GM12878 (cell line): ENCODE measurements around the gene POU2AF2. TPM values are rescaled to one million over a fixed set of nuclear protein-coding genes. Genes with fewer than 3 reads are reported as not detected.

Experiments used
- ATAC-seq: fragments of 200-7000 bp; cut with Tn5 transposase; 3 replicates; pipeline ENCODE4 v1.9.1; 2020; ENCODE audit warnings: mild to moderate bottlenecking, moderate library complexity
- BruUV-seq: library from RNA; stranded (reverse); fragments of 400-500 nt; replicated peaks from 2 replicates; lab custom pipeline; 2021; lab: Mats Ljungman, UMichigan
- CTCF ChIA-PET: fragments of 300-600 bp; sonication (Branson Sonifier 250); formaldehyde crosslinking; extraction: SDS; loops from one replicate; lab custom pipeline; 2021; ENCODE audit warnings: inconsistent platforms; lab: Yijun Ruan, JAX
- POLR2A ChIA-PET: fragments of 350-600 bp; formaldehyde crosslinking; extraction: SDS; loops from one replicate; lab custom pipeline; 2021; ENCODE audit warnings: inconsistent platforms; lab: Charles Lee
- RAD21 ChIA-PET: fragments of 300-600 bp; sonication (Branson Sonifier 250); formaldehyde crosslinking; loops from one replicate; lab custom pipeline; 2023; ENCODE audit warnings: antibody characterized with exemption; ENCODE audit not compliant: unreplicated experiment; lab: Charles Lee
- SMC1A ChIA-PET: fragments of 300-600 bp; sonication (Branson Sonifier 250); formaldehyde crosslinking; loops from one replicate; lab custom pipeline; 2023; ENCODE audit not compliant: unreplicated experiment, uncharacterized antibody; lab: Charles Lee
- DNase-seq: peaks from one replicate; pipeline ENCODE4 v3.0.0-alpha.2; 2011; ENCODE audit warnings: low read depth, low spot score
- FAIRE-seq: peaks from 3 replicates; lab custom pipeline; 2011; peaks lifted over from hg19 to GRCh38; lab: Jason Lieb, UNC
- H2AFZ ChIP-seq: 2 replicates; pipeline ENCODE4 v1.6.0; 2011; ENCODE audit warnings: low read depth, low read length, control low read depth; ENCODE audit not compliant: control insufficient read depth
- H3K27ac ChIP-seq: 2 replicates; pipeline ENCODE4 v1.5.1; 2011; ENCODE audit warnings: control low read depth; ENCODE audit not compliant: control insufficient read depth, insufficient read depth
- H3K27me3 ChIP-seq, 2 experiments: replicated peaks in 1 of 2; 2 replicates each; pipeline versions ENCODE4 v1.6.0 to v1.6.1; 2011; ENCODE audit warnings: low read length in 1 of 2; ENCODE audit not compliant: control insufficient read depth in 2 of 2, insufficient read depth in 2 of 2
- H3K36me3 ChIP-seq, 2 experiments: 2 replicates each; pipeline ENCODE4 v1.5.1; 2011; ENCODE audit warnings: low read length in 1 of 2; ENCODE audit not compliant: control insufficient read depth in 2 of 2, insufficient read depth in 2 of 2
- H3K4me1 ChIP-seq: 2 replicates; pipeline ENCODE4 v1.6.1; 2011; ENCODE audit warnings: mild to moderate bottlenecking, low read length, moderate library complexity, mixed read lengths; ENCODE audit not compliant: control insufficient read depth, insufficient read depth
- H3K4me2 ChIP-seq: 2 replicates; pipeline ENCODE4 v1.6.0; 2011; ENCODE audit warnings: control low read depth; ENCODE audit not compliant: control insufficient read depth, insufficient read depth
- H3K4me3 ChIP-seq: fragments of 200-600 bp; sonication (generic); 2 replicates; pipeline ENCODE4 v1.5.1; 2016
- H3K79me2 ChIP-seq: 2 replicates; pipeline ENCODE4 v1.6.0; 2011; ENCODE audit warnings: low read length; ENCODE audit not compliant: control insufficient read depth, insufficient read depth
- H3K9ac ChIP-seq: 2 replicates; pipeline ENCODE4 v1.8.0; 2011; ENCODE audit warnings: low read length, control low read depth, mixed read lengths; ENCODE audit not compliant: control insufficient read depth, insufficient read depth
- H3K9me3 ChIP-seq: replicated peaks from 3 replicates; pipeline ENCODE4 v1.5.1; 2011; ENCODE audit warnings: mild to moderate bottlenecking, low read length; ENCODE audit not compliant: control insufficient read depth, insufficient read depth
- H4K20me1 ChIP-seq: 2 replicates; pipeline ENCODE4 v1.6.0; 2011; ENCODE audit not compliant: control insufficient read depth, insufficient read depth
- ATF7 ChIP-seq: fragments of 450-650 bp; IDR thresholded peaks from 2 replicates; pipeline ENCODE4 v1.6.1; 2016; ENCODE audit warnings: low read depth, mild to moderate bottlenecking
- CBFB ChIP-seq: IDR thresholded peaks from 2 replicates; pipeline ENCODE4 v1.6.1; 2016; ENCODE audit warnings: antibody characterized with exemption, low read depth
- EP300 ChIP-seq, 2 experiments: fragments of 150-350 bp in 1 of 2; IDR thresholded peaks; 2 replicates each; pipeline ENCODE4 v1.6.1; 2011 to 2012; ENCODE audit warnings: low read depth in 2 of 2, low read length in 2 of 2, borderline replicate concordance in 1 of 2, improper control_type of control experiment in 1 of 2, inconsistent platforms in 1 of 2; ENCODE audit not compliant: control insufficient read depth in 1 of 2
- JUND ChIP-seq: IDR thresholded peaks from 2 replicates; pipeline ENCODE4 v1.6.1; 2012; ENCODE audit warnings: low read depth, mild to moderate bottlenecking, low read length, improper control_type of control experiment, moderate library complexity
- KDM1A ChIP-seq: fragments of 200-600 bp; sonication (generic); IDR thresholded peaks from 2 replicates; pipeline ENCODE4 v1.6.1; 2016; ENCODE audit warnings: borderline replicate concordance
- KLF5 ChIP-seq: fragments of 450-650 bp; IDR thresholded peaks from 2 replicates; pipeline ENCODE4 v1.6.1; 2014; ENCODE audit warnings: mild to moderate bottlenecking; ENCODE audit not compliant: partially characterized antibody
- NBN ChIP-seq: fragments of 450-650 bp; IDR thresholded peaks from 2 replicates; pipeline ENCODE4 v1.6.1; 2016
- PAX5 ChIP-seq: IDR thresholded peaks from 2 replicates; pipeline ENCODE4 v1.6.1; 2011; ENCODE audit warnings: low read depth, low read length, borderline replicate concordance
- RAD21 ChIP-seq: IDR thresholded peaks from 2 replicates; pipeline ENCODE4 v1.6.1; 2011; ENCODE audit warnings: mild to moderate bottlenecking, low read depth, low read length, moderate library complexity; ENCODE audit not compliant: insufficient read depth
- RCOR1 ChIP-seq: conservative IDR thresholded peaks from 2 replicates; pipeline ENCODE4 v1.6.1; 2012; ENCODE audit warnings: low read depth, low read length, improper control_type of control experiment
- RUNX3 ChIP-seq: IDR thresholded peaks from 2 replicates; pipeline ENCODE4 v1.6.1; 2012; ENCODE audit warnings: low read length, inconsistent platforms
- SIX5 ChIP-seq: IDR thresholded peaks from 2 replicates; pipeline ENCODE4 v1.6.1; 2011; ENCODE audit warnings: mild to moderate bottlenecking, low read depth, low read length, moderate library complexity; ENCODE audit not compliant: severe bottlenecking
- SRF ChIP-seq, 2 experiments: IDR thresholded peaks; 2 replicates each; pipeline ENCODE4 v1.6.1; 2011; ENCODE audit warnings: low read depth in 2 of 2, low read length in 2 of 2, mild to moderate bottlenecking in 1 of 2, moderate library complexity in 1 of 2
- TAF1 ChIP-seq: IDR thresholded peaks from 2 replicates; pipeline ENCODE4 v1.6.1; 2011; ENCODE audit warnings: mild to moderate bottlenecking, low read depth, low read length, borderline replicate concordance
- ZZZ3 ChIP-seq: IDR thresholded peaks from 2 replicates; pipeline ENCODE4 v1.6.1; 2011; ENCODE audit warnings: low read depth; ENCODE audit not compliant: control insufficient read depth, insufficient read length
- WGBS: methylation state at CpG from one replicate; pipeline ENCODE4 v1.1.6; 2016; ENCODE audit warnings: low lambda C conversion rate; ENCODE audit not compliant: insufficient replicate concordance, insufficient coverage; ENCODE audit errors: missing lambda C conversion rate; 5-methylcytosine and 5-hydroxymethylcytosine counted together
- in situ Hi-C: fragments of 300-500 bp; cut with MboI; formaldehyde crosslinking; loops from 9 replicates; pipeline ENCODE4 v1.14.3; 2018; ENCODE audit warnings: mixed read lengths
- intact Hi-C: fragments of 100-400 bp; cut with micrococcal nuclease; formaldehyde crosslinking; loops from one replicate; pipeline ENCODE4 v1.14.2; 2022; ENCODE audit not compliant: unreplicated experiment
- polyA plus RNA-seq, 11 experiments: library from polyadenylated mRNA; depleted of rRNA in 4 of 11; unstranded in 6 of 11; stranded (reverse) in 5 of 11; fragments of >200 nt; fragmentation: Nextera tagmentation in 4 of 11; fragmentation: Illumina TruSeq in 1 of 11; extraction: Ambion mirVana in 4 of 11; extraction: Trizol in 1 of 11; gene quantifications; 1 replicate in 1 of 11; 2 replicates in 10 of 11; pipeline versions ENCODE4 v1.2.1 to v1.2.3, GENCODE V29; 2011 to 2016; ENCODE audit warnings: inconsistent platforms in 2 of 11, missing spikeins in 2 of 11, low read depth in 1 of 11
- total RNA-seq, 4 experiments: library from RNA; depleted of rRNA in 3 of 4; stranded (reverse); fragments of >200 nt in 3 of 4; fragmentation: Illumina TruSeq in 1 of 4; extraction: Trizol in 1 of 4; gene quantifications; 2 replicates each; pipeline versions ENCODE4 v1.2.1 to v1.2.3, GENCODE V29; 2013 to 2021
- TF ChIP-seq, protein P1 (sequence below): fragments of 450-650 bp; IDR thresholded peaks from 2 replicates; pipeline ENCODE4 v1.6.1; 2016; ENCODE audit warnings: mild to moderate bottlenecking
- TF ChIP-seq, protein P2 (sequence below): fragments of 450-650 bp; IDR thresholded peaks from 2 replicates; pipeline ENCODE4 v1.6.1; 2017; ENCODE audit warnings: antibody characterized with exemption, mild to moderate bottlenecking, moderate library complexity
- TF ChIP-seq, protein P3 (sequence below): fragments of 450-650 bp; IDR thresholded peaks from 2 replicates; pipeline ENCODE4 v1.6.1; 2014; ENCODE audit warnings: mild to moderate bottlenecking

The POU2AF2 gene
- total and polyA plus RNA-seq, 10 of the 15 experiments (the other 5 are each of a cell fraction or from before 2014, with no cell fraction given): not detected

DNA sequence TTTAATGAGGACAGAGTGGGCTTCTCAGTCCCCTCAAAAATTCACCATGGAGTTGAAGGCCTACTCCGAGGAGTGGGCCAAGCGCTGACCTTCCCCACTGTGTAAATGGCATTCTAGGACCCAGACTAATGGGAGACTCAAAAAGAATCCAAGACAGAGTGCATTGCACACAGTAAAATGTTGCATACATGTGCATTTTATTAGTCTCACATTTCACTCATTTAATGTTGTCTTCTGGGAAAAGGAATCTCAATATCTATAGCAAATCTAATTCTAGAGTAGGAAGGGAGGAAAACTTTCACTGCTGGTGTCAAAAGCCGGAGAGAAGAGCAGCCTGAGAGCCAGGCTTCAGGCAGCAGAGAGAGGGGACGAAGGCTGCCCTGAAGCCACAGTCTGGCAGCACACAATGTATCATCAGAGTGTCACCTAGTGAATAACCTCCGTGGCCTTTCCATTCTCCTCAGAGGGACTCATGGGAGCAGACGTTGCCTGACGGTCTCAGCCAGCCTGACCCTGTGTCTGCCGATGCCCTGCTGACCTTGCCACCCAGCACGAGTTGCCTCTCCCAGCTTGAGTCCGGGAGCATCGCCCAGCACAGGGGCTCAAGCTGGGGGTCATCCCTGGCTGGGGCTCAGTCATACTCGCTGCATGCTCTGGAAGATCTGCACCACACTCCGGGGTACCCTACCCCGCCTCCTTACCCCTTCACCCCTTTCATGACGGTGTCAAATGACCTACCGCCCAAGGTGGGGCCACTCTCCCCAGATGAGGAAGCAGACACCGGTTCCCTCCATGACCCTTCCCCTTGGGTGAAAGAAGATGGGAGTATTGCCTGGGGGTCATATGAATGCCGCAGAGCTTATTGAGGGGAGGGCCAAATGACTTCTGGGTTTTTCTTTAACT lies 39.9 kb downstream of the POU2AF2 start (continued):
- TF ChIP-seq JUND (no peak), EP300 (IDR thresholded peaks at IDR 0.05; ENCODE audit: borderline replicate concordance in 1 of 2, control insufficient read depth in 1 of 2, low read depth in 2 of 2, low read length in 2 of 2) (no peak), ZZZ3 (no peak), CBFB (no peak), PAX5 (no peak), KDM1A (no peak), SRF (IDR thresholded peaks at IDR 0.05; ENCODE audit: low read depth in 2 of 2, low read length in 2 of 2) (no peak), TAF1 (no peak), ATF7 (no peak)

DNA sequence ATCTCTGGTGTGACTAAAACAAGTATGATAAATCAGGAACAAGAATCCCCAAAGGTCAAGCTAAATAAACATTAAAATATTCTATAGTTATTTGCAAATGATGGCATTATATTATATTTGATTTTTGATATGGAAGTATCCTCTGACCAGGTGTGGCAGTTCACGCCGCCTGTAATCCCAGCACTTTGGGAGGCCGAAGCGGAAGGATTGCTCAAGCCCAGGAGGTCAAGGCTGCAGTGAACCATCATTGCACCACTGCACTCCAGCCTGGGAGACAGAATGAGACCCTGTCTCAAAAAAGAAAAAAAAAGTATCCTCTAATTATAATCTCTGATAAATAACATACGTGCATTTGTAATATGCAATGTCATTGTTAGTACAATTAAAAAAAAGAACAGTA lies 46.2 kb downstream of the POU2AF2 start:
- ChIA-PET CTCF (interaction anchor here (1.0 to 2.0 kb wide), 6 partner anchors 10 to 137 kb away, joined by 3 to 20 read pairs (median 6); no protein-coding TSS in a partner anchor), RAD21 (interaction anchor here (1.4 kb wide), 1 partner anchor 126 kb away, joined by 3 read pairs; no protein-coding TSS in a partner anchor), SMC1A (interaction anchor here (0.8 to 1.5 kb wide), 4 partner anchors 126 to 154 kb away, joined by 3 to 5 read pairs (median 4); no protein-coding TSS in a partner anchor), POLR2A (no interaction called here)
- no peak overlapping the region for H2AFZ ChIP-seq
- H3K4me3 ChIP-seq: no peak overlapping the region
- FAIRE-seq: no peak
- intact Hi-C loops: no loop called here
- H3K9ac ChIP-seq: no peak overlapping the region
- WGBS: 87% methylated on average over 5 of the region's 5 CpGs
- no peak for ATAC-seq
- no TSS peak for BruUV-seq
- TF ChIP-seq JUND (no peak), RAD21 (no peak), KLF5 (no peak), RUNX3 (no peak), SIX5 (no peak), NBN (no peak), RCOR1 (no peak), TAF1 (no peak)
- TF ChIP-seq, protein P1, sequence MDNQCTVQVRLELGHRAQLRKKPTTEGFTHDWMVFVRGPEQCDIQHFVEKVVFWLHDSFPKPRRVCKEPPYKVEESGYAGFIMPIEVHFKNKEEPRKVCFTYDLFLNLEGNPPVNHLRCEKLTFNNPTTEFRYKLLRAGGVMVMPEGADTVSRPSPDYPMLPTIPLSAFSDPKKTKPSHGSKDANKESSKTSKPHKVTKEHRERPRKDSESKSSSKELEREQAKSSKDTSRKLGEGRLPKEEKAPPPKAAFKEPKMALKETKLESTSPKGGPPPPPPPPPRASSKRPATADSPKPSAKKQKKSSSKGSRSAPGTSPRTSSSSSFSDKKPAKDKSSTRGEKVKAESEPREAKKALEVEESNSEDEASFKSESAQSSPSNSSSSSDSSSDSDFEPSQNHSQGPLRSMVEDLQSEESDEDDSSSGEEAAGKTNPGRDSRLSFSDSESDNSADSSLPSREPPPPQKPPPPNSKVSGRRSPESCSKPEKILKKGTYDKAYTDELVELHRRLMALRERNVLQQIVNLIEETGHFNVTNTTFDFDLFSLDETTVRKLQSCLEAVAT: no peak
- TF ChIP-seq, protein P2, sequence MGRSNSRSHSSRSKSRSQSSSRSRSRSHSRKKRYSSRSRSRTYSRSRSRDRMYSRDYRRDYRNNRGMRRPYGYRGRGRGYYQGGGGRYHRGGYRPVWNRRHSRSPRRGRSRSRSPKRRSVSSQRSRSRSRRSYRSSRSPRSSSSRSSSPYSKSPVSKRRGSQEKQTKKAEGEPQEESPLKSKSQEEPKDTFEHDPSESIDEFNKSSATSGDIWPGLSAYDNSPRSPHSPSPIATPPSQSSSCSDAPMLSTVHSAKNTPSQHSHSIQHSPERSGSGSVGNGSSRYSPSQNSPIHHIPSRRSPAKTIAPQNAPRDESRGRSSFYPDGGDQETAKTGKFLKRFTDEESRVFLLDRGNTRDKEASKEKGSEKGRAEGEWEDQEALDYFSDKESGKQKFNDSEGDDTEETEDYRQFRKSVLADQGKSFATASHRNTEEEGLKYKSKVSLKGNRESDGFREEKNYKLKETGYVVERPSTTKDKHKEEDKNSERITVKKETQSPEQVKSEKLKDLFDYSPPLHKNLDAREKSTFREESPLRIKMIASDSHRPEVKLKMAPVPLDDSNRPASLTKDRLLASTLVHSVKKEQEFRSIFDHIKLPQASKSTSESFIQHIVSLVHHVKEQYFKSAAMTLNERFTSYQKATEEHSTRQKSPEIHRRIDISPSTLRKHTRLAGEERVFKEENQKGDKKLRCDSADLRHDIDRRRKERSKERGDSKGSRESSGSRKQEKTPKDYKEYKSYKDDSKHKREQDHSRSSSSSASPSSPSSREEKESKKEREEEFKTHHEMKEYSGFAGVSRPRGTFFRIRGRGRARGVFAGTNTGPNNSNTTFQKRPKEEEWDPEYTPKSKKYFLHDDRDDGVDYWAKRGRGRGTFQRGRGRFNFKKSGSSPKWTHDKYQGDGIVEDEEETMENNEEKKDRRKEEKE: no peak
- TF ChIP-seq, protein P3, sequence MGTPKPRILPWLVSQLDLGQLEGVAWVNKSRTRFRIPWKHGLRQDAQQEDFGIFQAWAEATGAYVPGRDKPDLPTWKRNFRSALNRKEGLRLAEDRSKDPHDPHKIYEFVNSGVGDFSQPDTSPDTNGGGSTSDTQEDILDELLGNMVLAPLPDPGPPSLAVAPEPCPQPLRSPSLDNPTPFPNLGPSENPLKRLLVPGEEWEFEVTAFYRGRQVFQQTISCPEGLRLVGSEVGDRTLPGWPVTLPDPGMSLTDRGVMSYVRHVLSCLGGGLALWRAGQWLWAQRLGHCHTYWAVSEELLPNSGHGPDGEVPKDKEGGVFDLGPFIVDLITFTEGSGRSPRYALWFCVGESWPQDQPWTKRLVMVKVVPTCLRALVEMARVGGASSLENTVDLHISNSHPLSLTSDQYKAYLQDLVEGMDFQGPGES: no peak
- H3K9me3 ChIP-seq: no peaks in the 10 kb centered on the region
- no peaks in the 10 kb centered on the region for H3K79me2 ChIP-seq
- no peak for DNase-seq
- H3K4me2 ChIP-seq: no peak overlapping the region
- in situ Hi-C loops: no loop called here
- H3K36me3 ChIP-seq: no peaks in the 10 kb centered on the region
- no peak overlapping the region for H3K27ac ChIP-seq
- H4K20me1 ChIP-seq: no peaks in the 10 kb centered on the region
- no peaks in the 10 kb centered on the region for H3K27me3 ChIP-seq
- H3K4me1 ChIP-seq: no peaks in the 10 kb centered on the region
